A673 (cell line): Measurements from ENCODE around the gene USP1.

Experiments
- EZH2 ChIP-seq: fragments of 200-600 bp; sonication (generic); IDR thresholded peaks from 2 replicates; pipeline ENCODE4 v1.6.1; 2017; ENCODE audit warnings: borderline replicate concordance, low read depth, mild to moderate bottlenecking, mixed read lengths, antibody characterized with exemption, low read length; ENCODE audit not compliant: poor library complexity, severe bottlenecking
- TF ChIP-seq, protein P1 (sequence below): fragments of 300-800, 200-600 bp; sonication (generic); conservative IDR thresholded peaks from 2 replicates; pipeline ENCODE4 v1.5.1; 2017; ENCODE audit warnings: low read depth, mild to moderate bottlenecking, antibody characterized with exemption, low read length, moderate library complexity, mixed read lengths

GRCh38 chr1:62448221-62448933 lies 11.5 kb downstream of the USP1 start:
- TF ChIP-seq, protein P1, sequence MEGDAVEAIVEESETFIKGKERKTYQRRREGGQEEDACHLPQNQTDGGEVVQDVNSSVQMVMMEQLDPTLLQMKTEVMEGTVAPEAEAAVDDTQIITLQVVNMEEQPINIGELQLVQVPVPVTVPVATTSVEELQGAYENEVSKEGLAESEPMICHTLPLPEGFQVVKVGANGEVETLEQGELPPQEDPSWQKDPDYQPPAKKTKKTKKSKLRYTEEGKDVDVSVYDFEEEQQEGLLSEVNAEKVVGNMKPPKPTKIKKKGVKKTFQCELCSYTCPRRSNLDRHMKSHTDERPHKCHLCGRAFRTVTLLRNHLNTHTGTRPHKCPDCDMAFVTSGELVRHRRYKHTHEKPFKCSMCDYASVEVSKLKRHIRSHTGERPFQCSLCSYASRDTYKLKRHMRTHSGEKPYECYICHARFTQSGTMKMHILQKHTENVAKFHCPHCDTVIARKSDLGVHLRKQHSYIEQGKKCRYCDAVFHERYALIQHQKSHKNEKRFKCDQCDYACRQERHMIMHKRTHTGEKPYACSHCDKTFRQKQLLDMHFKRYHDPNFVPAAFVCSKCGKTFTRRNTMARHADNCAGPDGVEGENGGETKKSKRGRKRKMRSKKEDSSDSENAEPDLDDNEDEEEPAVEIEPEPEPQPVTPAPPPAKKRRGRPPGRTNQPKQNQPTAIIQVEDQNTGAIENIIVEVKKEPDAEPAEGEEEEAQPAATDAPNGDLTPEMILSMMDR: no peak
- TF ChIP-seq EZH2: no peak
